SH-SY5Y (cell line): ENCODE measurements around the gene IFRD2.

Experiments used
- GATA2 ChIP-seq: IDR thresholded peaks from 2 replicates; pipeline ENCODE4 v1.6.1; 2011; ENCODE audit warnings: mild to moderate bottlenecking, low read depth, low read length
- GATA3 ChIP-seq: IDR thresholded peaks from 2 replicates; pipeline ENCODE4 v1.6.1; 2011; ENCODE audit warnings: low read depth, mild to moderate bottlenecking, low read length, moderate library complexity

- TF ChIP-seq GATA2 = no peak
- TF ChIP-seq GATA3 = no peak
These were observed 26.4 kb upstream of the IFRD2 start for GRCh38 chr3:50318615-50319014.
